Mesendoderm (in vitro differentiated cells): Measurements from ENCODE around the gene CRYBA4.

ENCODE experiments used
- DNase-seq: peaks from one replicate; pipeline ENCODE4 v3.0.0; 2013
- H2AK5ac ChIP-seq: 2 replicates; pipeline ENCODE4 v1.6.1; 2013; ENCODE audit warnings: low read length, inconsistent platforms
- H2BK120ac ChIP-seq: 2 replicates; pipeline ENCODE4 v1.6.1; 2013; ENCODE audit warnings: low read depth, mild to moderate bottlenecking, low read length, moderate library complexity, mixed read lengths
- H2BK15ac ChIP-seq: replicated peaks from 2 replicates; pipeline ENCODE4 v1.6.1; 2013; ENCODE audit warnings: low read depth, mild to moderate bottlenecking, moderate library complexity
- H2BK5ac ChIP-seq: 2 replicates; pipeline ENCODE4 v1.6.1; 2013; ENCODE audit warnings: low read length, inconsistent platforms
- H3K18ac ChIP-seq: 2 replicates; pipeline ENCODE4 v1.6.1; 2013; ENCODE audit warnings: mild to moderate bottlenecking, low read length, mixed read lengths
- H3K23ac ChIP-seq: one replicate; pipeline ENCODE4 v1.6.1; 2013; ENCODE audit warnings: low read length
- H3K27ac ChIP-seq: 2 replicates; pipeline ENCODE4 v1.5.1; 2013; ENCODE audit warnings: low read depth, mild to moderate bottlenecking, inconsistent platforms, low read length, moderate library complexity
- H3K27me3 ChIP-seq: 2 replicates; pipeline ENCODE4 v1.6.1; 2013; ENCODE audit warnings: low read length, control low read depth, mild to moderate bottlenecking, inconsistent platforms; ENCODE audit not compliant: insufficient read depth, poor library complexity
- H3K36me3 ChIP-seq: 2 replicates; pipeline ENCODE4 v1.6.1; 2013; ENCODE audit warnings: low read length, inconsistent platforms; ENCODE audit not compliant: control insufficient read depth, insufficient read depth
- H3K4ac ChIP-seq: one replicate; pipeline ENCODE4 v1.6.1; 2013; ENCODE audit warnings: low read depth, mild to moderate bottlenecking, low read length, moderate library complexity
- H3K4me1 ChIP-seq: 2 replicates; pipeline ENCODE4 v1.6.1; 2013; ENCODE audit warnings: low read depth, low read length, inconsistent platforms; ENCODE audit not compliant: control insufficient read depth
- H3K4me2 ChIP-seq: 2 replicates; pipeline ENCODE4 v1.6.1; 2013; ENCODE audit warnings: low read length
- H3K4me3 ChIP-seq: 2 replicates; pipeline ENCODE4 v1.5.1; 2013; ENCODE audit warnings: mild to moderate bottlenecking, low read length
- H3K56ac ChIP-seq: one replicate; pipeline ENCODE4 v1.6.1; 2013; ENCODE audit warnings: low read length
- H3K79me1 ChIP-seq: 2 replicates; pipeline ENCODE4 v1.6.1; 2013; ENCODE audit warnings: low read length, inconsistent platforms
- H3K79me2 ChIP-seq: 2 replicates; pipeline ENCODE4 v1.6.1; 2013; ENCODE audit warnings: mild to moderate bottlenecking, low read length; ENCODE audit not compliant: control insufficient read depth, insufficient read depth
- H3K9ac ChIP-seq: 2 replicates; pipeline ENCODE4 v1.6.1; 2013; ENCODE audit warnings: low read length, inconsistent platforms
- H4K5ac ChIP-seq: one replicate; pipeline ENCODE4 v1.6.1; 2013; ENCODE audit warnings: low read length
- H4K8ac ChIP-seq: one replicate; pipeline ENCODE4 v1.6.1; 2013; ENCODE audit warnings: low read depth, mild to moderate bottlenecking, control low read depth, low read length, moderate library complexity
- WGBS: extraction: QIAGEN DNeasy Blood & Tissue Kit; methylation state at CpG from one replicate; pipeline ENCODE4 v1.1.7; 2013; ENCODE audit warnings: low lambda C conversion rate, missing lambda C conversion rate; ENCODE audit not compliant: insufficient coverage; ENCODE audit errors: extremely low coverage; 5-methylcytosine and 5-hydroxymethylcytosine counted together

The CRYBA4 gene

DNA sequence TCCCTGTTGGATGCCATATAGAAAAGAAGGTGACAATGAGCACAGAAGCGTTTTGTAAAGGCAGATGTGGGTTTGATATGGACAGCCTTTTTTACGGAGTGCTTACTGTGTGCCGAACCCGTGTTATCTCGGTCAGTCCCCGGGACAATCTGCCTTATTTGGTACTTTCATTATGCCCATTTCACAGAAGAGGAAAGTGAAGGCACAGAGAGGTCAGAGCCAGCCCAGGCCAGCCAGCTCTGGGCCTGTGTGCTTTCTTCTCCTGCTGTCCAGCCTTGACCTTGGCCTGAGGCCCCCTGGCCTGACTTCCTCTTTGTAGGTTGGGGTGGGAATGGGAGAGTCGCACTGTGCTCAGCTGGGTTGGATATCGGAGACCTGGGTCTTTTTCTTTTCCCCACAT, 3.3 kb upstream of the CRYBA4 start:
- Histone ChIP-seq H3K4ac (peak overlapping the region; percentile 94), H4K5ac (no peak overlapping the region), H3K9ac (peak overlapping the region; percentile 57), H4K8ac (no peak overlapping the region), H3K79me1 (no peaks in the 10 kb centered on the region), H3K27ac (no peak overlapping the region), H3K4me2 (no peak overlapping the region), H3K18ac (peak overlapping the region; percentile 86), H2BK5ac (peak overlapping the region; percentile 98), H3K4me1 (peaks cover 22% of the 10 kb centered on the region), H2BK15ac (no peak overlapping the region), H3K56ac (peak overlapping the region; percentile 89), H2AK5ac (peak overlapping the region; percentile 100), H3K79me2 (no peaks in the 10 kb centered on the region), H3K23ac (no peak overlapping the region), H3K4me3 (no peak overlapping the region), H2BK120ac (peak overlapping the region; percentile 64), H3K36me3 (no peaks in the 10 kb centered on the region), H3K27me3 (no peaks in the 10 kb centered on the region)
- DNase-seq: no peak
- WGBS: no CpG with 5 or more reads among the region's 8 CpGs

DNA sequence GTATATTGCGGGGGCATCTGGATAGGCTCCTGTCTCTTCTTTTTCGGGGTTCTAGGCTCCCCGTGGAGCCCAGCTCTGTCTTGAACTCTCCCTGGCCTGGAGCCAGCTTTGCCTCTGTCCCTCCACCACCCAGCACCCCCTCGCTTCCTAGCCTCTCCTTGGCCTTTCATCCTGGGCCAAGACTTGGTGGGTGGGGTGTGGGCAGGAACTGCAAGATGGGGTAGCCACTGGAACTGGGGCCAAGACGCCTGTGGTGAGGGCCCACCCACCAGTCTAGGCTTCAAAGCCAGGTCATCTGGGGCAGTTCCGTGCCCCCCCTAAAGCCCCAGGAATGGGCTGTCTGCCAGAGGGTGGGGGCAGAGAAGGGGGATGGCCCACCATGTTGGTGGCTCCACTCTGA, 2.3 kb upstream of the CRYBA4 start:
- Histone ChIP-seq H3K9ac (no peak overlapping the region), H3K4me1 (peaks cover 22% of the 10 kb centered on the region), H2BK5ac (peak overlapping the region; percentile 77), H3K79me1 (no peaks in the 10 kb centered on the region), H4K5ac (no peak overlapping the region), H3K36me3 (no peaks in the 10 kb centered on the region), H3K4me2 (no peak overlapping the region), H3K4ac (peak overlapping the region; percentile 67), H3K23ac (no peak overlapping the region), H2BK15ac (no peak overlapping the region), H3K56ac (peak overlapping the region; percentile 49), H3K18ac (no peak overlapping the region), H3K27ac (no peak overlapping the region), H2BK120ac (no peak overlapping the region), H2AK5ac (peak overlapping the region; percentile 35), H3K79me2 (no peaks in the 10 kb centered on the region), H3K4me3 (no peak overlapping the region), H3K27me3 (no peaks in the 10 kb centered on the region), H4K8ac (no peak overlapping the region)
- DNase-seq: no peak
- WGBS: no CpG with 5 or more reads among the region's 6 CpGs

DNA sequence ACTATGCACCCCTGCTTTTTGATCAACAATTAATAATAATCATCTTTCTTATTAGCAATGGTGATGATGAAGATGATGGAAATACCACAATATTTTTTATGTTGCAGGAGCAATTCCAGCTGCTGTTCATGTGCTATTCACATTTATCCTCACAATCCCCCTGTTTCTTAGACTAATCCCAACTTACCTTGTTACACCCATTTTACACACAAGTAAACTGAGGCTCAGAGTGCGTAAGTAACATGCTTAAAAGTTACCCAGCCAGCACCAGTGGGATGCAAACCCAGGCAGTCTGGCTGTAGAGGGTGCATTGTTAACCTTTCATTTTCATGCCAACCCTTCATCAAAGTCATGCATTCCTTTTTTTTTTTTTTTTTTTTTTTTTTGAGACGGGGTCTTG, 1.6 kb upstream of the CRYBA4 start:
- H3K36me3 ChIP-seq: no peaks in the 10 kb centered on the region
- no peak overlapping the region for H3K4me3 ChIP-seq
- peak overlapping the region; percentile 94 for H2AK5ac ChIP-seq
- no peak overlapping the region for H3K4me2 ChIP-seq
- H3K4ac ChIP-seq: no peak overlapping the region
- H4K8ac ChIP-seq: no peak overlapping the region
- no peaks in the 10 kb centered on the region for H3K27me3 ChIP-seq
- no peak overlapping the region for H3K18ac ChIP-seq
- peak overlapping the region; percentile 33 for H2BK5ac ChIP-seq
- no peak overlapping the region for H3K9ac ChIP-seq
- no peak overlapping the region for H2BK120ac ChIP-seq
- no peak overlapping the region for H3K23ac ChIP-seq
- H3K4me1 ChIP-seq: peaks cover 19% of the 10 kb centered on the region
- no peaks in the 10 kb centered on the region for H3K79me2 ChIP-seq
- no peak overlapping the region for H4K5ac ChIP-seq
- H3K27ac ChIP-seq: no peak overlapping the region
- DNase-seq: no peak
- no peak overlapping the region for H2BK15ac ChIP-seq
- no CpG with 5 or more reads among the region's 2 CpGs for WGBS
- no peak overlapping the region for H3K56ac ChIP-seq
- H3K79me1 ChIP-seq: no peaks in the 10 kb centered on the region

DNA sequence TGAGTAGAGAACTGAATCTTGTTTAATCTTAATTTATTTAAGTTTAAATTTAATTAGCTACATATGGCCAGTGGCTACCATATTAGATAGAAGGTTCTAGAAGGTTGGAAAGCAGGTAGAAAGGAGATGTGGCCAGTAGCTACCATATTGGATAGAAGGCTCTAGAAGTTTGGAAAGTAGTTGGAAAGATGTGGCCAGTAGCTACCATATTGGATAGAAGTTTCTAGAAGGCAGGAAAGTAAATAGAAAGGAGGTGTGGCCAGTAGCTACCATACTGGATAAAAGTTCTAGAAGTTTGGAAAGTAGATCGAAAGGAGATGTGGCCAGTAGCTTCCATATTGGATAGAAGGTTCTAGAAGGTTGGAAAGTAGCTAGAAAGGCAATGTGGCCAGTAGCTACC, 2.2 kb downstream of the CRYBA4 start:
- H3K23ac ChIP-seq: no peak overlapping the region
- no peak overlapping the region for H3K9ac ChIP-seq
- no peak overlapping the region for H3K56ac ChIP-seq
- H3K36me3 ChIP-seq: no peaks in the 10 kb centered on the region
- no peaks in the 10 kb centered on the region for H3K79me1 ChIP-seq
- H2AK5ac ChIP-seq: no peak overlapping the region
- no peak overlapping the region for H3K18ac ChIP-seq
- no CpG with 5 or more reads among the region's 1 CpG for WGBS
- no peak for DNase-seq
- no peak overlapping the region for H3K4me2 ChIP-seq
- H3K4me1 ChIP-seq: no peaks in the 10 kb centered on the region
- no peak overlapping the region for H4K5ac ChIP-seq
- no peaks in the 10 kb centered on the region for H3K79me2 ChIP-seq
- H2BK5ac ChIP-seq: no peak overlapping the region
- H3K4ac ChIP-seq: no peak overlapping the region
- no peak overlapping the region for H4K8ac ChIP-seq
- H3K4me3 ChIP-seq: no peak overlapping the region
- no peak overlapping the region for H3K27ac ChIP-seq
- H2BK120ac ChIP-seq: no peak overlapping the region
- no peaks in the 10 kb centered on the region for H3K27me3 ChIP-seq
- no peak overlapping the region for H2BK15ac ChIP-seq

DNA sequence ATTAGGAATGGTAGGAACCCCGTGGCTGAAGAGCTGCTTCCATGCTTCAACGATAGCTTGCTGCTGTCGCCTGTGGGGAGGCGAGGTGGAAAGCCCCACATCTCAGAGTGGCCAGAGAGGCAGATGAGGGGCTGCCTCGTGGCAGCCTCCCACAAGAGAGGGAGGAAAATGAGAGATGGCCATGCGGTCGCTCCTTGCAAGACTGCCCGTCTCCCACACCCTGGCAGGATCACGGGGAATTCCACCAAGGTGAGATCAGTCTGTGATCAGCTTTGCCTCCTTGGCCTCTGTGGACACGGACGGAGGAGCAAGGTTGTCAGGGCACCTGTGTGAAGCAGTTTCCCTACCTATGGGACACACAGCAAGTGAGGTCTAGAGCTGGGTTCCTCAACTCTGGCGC, 3.0 kb downstream of the CRYBA4 start:
- no peak overlapping the region for H3K27ac ChIP-seq
- H3K18ac ChIP-seq: no peak overlapping the region
- no peak for DNase-seq
- H2BK15ac ChIP-seq: no peak overlapping the region
- no peak overlapping the region for H3K4ac ChIP-seq
- no peak overlapping the region for H3K4me3 ChIP-seq
- peak overlapping the region; percentile 56 for H3K56ac ChIP-seq
- H4K5ac ChIP-seq: no peak overlapping the region
- H2BK5ac ChIP-seq: no peak overlapping the region
- H4K8ac ChIP-seq: no peak overlapping the region
- no peaks in the 10 kb centered on the region for H3K36me3 ChIP-seq
- H2AK5ac ChIP-seq: peak overlapping the region; percentile 8
- no peak overlapping the region for H3K23ac ChIP-seq
- H3K79me2 ChIP-seq: no peaks in the 10 kb centered on the region
- H3K4me2 ChIP-seq: no peak overlapping the region
- WGBS: no CpG with 5 or more reads among the region's 12 CpGs
- H3K4me1 ChIP-seq: no peaks in the 10 kb centered on the region
- H3K9ac ChIP-seq: no peak overlapping the region
- H3K27me3 ChIP-seq: no peaks in the 10 kb centered on the region
- H3K79me1 ChIP-seq: no peaks in the 10 kb centered on the region
- H2BK120ac ChIP-seq: no peak overlapping the region

DNA sequence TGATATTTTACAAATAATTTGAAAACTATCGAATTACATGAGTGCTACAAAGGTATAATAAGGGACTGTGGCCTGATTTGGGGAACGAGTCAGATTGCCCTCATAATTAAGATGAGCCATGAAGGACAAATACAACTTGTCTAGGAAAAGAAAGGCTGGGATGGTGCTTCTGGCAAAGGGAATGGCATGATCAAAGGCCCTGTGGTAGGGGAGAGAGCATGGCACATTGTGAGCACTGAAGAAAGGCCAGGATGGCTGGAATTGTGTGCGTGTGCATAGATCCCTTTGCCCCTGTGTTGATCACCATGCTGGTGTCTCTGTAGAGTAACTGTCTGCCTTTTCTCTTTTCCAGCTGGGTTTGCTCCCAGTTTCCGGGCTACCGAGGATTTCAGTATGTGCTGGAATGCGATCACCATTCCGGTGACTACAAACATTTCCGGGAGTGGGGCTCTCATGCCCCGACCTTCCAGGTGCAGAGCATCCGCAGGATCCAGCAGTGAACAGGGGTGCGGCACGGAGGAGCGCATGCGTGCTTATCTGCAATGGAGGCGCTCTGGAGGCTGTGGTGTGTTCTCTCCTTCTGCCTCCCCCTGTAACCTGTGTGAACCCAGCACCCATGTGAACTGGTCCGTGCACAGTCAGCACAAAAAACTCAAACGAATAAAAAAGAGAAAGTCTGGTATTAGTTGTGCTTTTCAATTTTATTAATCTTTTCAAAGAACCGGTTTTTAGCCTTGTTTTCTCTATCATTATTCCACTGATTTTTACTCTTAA, 8.4 kb downstream of the CRYBA4 start:
- no peaks in the 10 kb centered on the region for H3K36me3 ChIP-seq
- peaks cover 6% of the 10 kb centered on the region for H3K4me1 ChIP-seq
- H3K79me2 ChIP-seq: no peaks in the 10 kb centered on the region
- H3K18ac ChIP-seq: no peak overlapping the region
- no peak overlapping the region for H3K4ac ChIP-seq
- no peak overlapping the region for H3K9ac ChIP-seq
- peak overlapping the region; percentile 36 for H2BK5ac ChIP-seq
- H2BK120ac ChIP-seq: no peak overlapping the region
- H3K27me3 ChIP-seq: no peaks in the 10 kb centered on the region
- H3K4me3 ChIP-seq: no peak overlapping the region
- peak overlapping the region; percentile 65 for H2AK5ac ChIP-seq
- no peak overlapping the region for H4K8ac ChIP-seq
- peak overlapping the region; percentile 53 for H3K56ac ChIP-seq
- no peak overlapping the region for H3K4me2 ChIP-seq
- H3K79me1 ChIP-seq: no peaks in the 10 kb centered on the region
- H2BK15ac ChIP-seq: no peak overlapping the region
- H3K27ac ChIP-seq: no peak overlapping the region
- no peak overlapping the region for H4K5ac ChIP-seq
- DNase-seq: no peak
- H3K23ac ChIP-seq: no peak overlapping the region
- no CpG with 5 or more reads among the region's 18 CpGs for WGBS
